HT1080 (cell line): Measurements from ENCODE around the gene SERPINA5. TPM values are rescaled to one million over a fixed set of nuclear protein-coding genes. Genes with fewer than 3 reads are reported as not detected.
"Not testable (repeated sequence)": the region's sequence is repeated elsewhere in the genome, so short reads cannot be mapped to it uniquely, and the experiment has no call there.

Source experiments
- DNase-seq: peaks from one replicate; pipeline ENCODE4 v3.0.0-alpha.2; 2015; ENCODE audit warnings: low read depth
- total RNA-seq: library from RNA; depleted of rRNA; stranded (reverse); fragments of >200 nt; shearing (Covaris generic); gene quantifications from 2 replicates; pipeline ENCODE4 v1.2.3, GENCODE V29; 2014

SERPINA5 gene
- total RNA-seq, 1 experiment from 2014 or later, result not detected

GRCh38 chr14:94573475-94574277 is 7.5 kb upstream of the SERPINA5 start:
- DNase-seq, result no peak

GRCh38 chr14:94574336-94574735 is 6.9 kb upstream of the SERPINA5 start:
- DNase-seq, result no peak

GRCh38 chr14:94575730-94576585 is 5.3 kb upstream of the SERPINA5 start:
- DNase-seq, result peak; percentile 58

- DNase-seq, result not testable (repeated sequence)
These were observed 3.8 kb upstream of the SERPINA5 start for GRCh38 chr14:94577472-94577871.

GRCh38 chr14:94578712-94579111 is 2.5 kb upstream of the SERPINA5 start:
- DNase-seq, result no peak

GRCh38 chr14:94582199-94582750 is 1.0 kb downstream of the SERPINA5 start:
- no peak for DNase-seq

GRCh38 chr14:94582851-94583250 is 1.6 kb downstream of the SERPINA5 start:
- no peak for DNase-seq

- no peak for DNase-seq
These were observed 2.3 kb downstream of the SERPINA5 start for GRCh38 chr14:94583557-94583956.

GRCh38 chr14:94584591-94585280 is 3.5 kb downstream of the SERPINA5 start:
- no peak for DNase-seq

- DNase-seq, result no peak
These were observed 5.4 kb downstream of the SERPINA5 start for GRCh38 chr14:94586635-94587034.

GRCh38 chr14:94588311-94588710 is 7.1 kb downstream of the SERPINA5 start:
- no peak for DNase-seq

- DNase-seq, result no peak
These were observed 9.8 kb downstream of the SERPINA5 start for GRCh38 chr14:94591073-94591472.

GRCh38 chr14:94591871-94592270 is 10.6 kb downstream of the SERPINA5 start:
- DNase-seq, result no peak

GRCh38 chr14:94592457-94592856 is 11.2 kb downstream of the SERPINA5 start:
- no peak for DNase-seq

GRCh38 chr14:94593376-94593748 is 12.1 kb downstream of the SERPINA5 start:
- no peak for DNase-seq

- no peak for DNase-seq
These were observed 12.7 kb downstream of the SERPINA5 start for GRCh38 chr14:94593749-94594431.

GRCh38 chr14:94594441-94594840 is 13.2 kb downstream of the SERPINA5 start:
- DNase-seq, result no peak

GRCh38 chr14:94595912-94596311 is 14.7 kb downstream of the SERPINA5 start:
- no peak for DNase-seq

GRCh38 chr14:94596361-94596760 is 15.1 kb downstream of the SERPINA5 start:
- no peak for DNase-seq

GRCh38 chr14:94597788-94598187 is 16.6 kb downstream of the SERPINA5 start:
- DNase-seq, result no peak

GRCh38 chr14:94598506-94598815 is 17.2 kb downstream of the SERPINA5 start:
- DNase-seq, result no peak
